Liver (tissue), 3 donors: ENCODE results near the gene CCDC91.

Source experiments
- HNF4G ChIP-seq: IDR thresholded peaks from 2 replicates; pipeline ENCODE4 v1.6.1; 2016; ENCODE audit warnings: antibody characterized with exemption
- TF ChIP-seq, protein P1 (sequence below): fragments of 150-350 bp; IDR thresholded peaks from 2 replicates; pipeline ENCODE4 v1.5.1; 2017; ENCODE audit warnings: improper control_type of control experiment, low read depth, low read length; ENCODE audit not compliant: missing input control
- donor health status: healthy.
- donor health status: healthy.

DNA sequence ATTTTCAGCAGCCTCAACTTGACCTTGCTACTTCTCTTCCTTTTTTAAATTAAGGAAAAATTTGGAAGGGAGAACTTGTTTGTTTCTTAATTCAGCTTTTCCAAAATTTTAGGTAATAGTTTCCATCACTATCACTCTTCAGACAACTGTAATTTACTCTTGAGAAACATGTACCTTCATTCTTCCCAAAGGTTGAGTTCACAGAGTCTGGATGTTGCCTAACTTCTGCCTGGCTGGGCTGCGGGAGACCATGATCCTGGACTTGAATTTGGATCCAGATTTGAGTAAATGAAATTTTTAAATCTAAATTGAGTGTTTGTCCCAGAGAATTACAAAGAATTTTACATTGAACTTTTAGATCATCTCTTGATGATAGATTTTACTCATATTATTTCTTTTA, 193.1 kb downstream of the CCDC91 start:
- TF ChIP-seq, protein P1, sequence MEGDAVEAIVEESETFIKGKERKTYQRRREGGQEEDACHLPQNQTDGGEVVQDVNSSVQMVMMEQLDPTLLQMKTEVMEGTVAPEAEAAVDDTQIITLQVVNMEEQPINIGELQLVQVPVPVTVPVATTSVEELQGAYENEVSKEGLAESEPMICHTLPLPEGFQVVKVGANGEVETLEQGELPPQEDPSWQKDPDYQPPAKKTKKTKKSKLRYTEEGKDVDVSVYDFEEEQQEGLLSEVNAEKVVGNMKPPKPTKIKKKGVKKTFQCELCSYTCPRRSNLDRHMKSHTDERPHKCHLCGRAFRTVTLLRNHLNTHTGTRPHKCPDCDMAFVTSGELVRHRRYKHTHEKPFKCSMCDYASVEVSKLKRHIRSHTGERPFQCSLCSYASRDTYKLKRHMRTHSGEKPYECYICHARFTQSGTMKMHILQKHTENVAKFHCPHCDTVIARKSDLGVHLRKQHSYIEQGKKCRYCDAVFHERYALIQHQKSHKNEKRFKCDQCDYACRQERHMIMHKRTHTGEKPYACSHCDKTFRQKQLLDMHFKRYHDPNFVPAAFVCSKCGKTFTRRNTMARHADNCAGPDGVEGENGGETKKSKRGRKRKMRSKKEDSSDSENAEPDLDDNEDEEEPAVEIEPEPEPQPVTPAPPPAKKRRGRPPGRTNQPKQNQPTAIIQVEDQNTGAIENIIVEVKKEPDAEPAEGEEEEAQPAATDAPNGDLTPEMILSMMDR, result no peak
- no peak for TF ChIP-seq HNF4G
